ENCODE results near the gene CEP164. TPM values are rescaled to one million over a fixed set of nuclear protein-coding genes. Genes with fewer than 3 reads are reported as not detected.
A peak's percentile ranks its signal among the peaks of the same experiment; 100 is the strongest.

CEP164 gene
- total RNA-seq, 1 donor from 2014 or later, result 36.1 TPM

DNA sequence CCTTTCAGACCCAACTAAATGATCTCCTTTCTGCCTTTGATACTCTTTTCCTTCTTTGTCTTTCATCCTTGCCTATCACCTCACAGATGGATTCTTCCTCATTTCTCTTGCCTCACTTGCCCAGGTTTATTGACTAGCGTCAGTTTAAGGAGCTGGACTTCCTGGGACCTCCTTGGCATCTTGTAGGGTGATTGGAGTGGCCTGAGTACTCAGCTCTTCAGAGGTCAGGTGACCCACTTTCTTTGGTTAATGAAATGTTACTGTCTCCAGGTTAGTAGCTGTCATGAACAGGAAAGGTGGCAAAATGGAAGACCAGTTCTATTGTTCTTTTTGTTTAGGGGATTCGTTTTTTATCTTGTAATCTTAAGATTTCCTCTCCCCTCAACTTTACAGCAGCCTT, 41.1 kb upstream of the CEP164 start:
- peak; percentile 37 for FAIRE-seq
- Mint-ChIP-seq H3K9me3 (ENCODE audit: unreplicated experiment) (no peaks in the 10 kb centered on the region), H3K36me3 (ENCODE audit: low read depth, unreplicated experiment) (peaks cover 43% of the 10 kb centered on the region), H3K27ac (ENCODE audit: unreplicated experiment) (no peak overlapping the region), H3K4me1 (ENCODE audit: low read depth, unreplicated experiment) (peaks cover 10% of the 10 kb centered on the region), H3K27me3 (ENCODE audit: low read depth, unreplicated experiment) (no peaks in the 10 kb centered on the region), H3K4me3 (ENCODE audit: unreplicated experiment) (no peak overlapping the region)
- H3K4me1 ChIP-seq (ENCODE audit: insufficient read depth, low read length), result peaks cover 7% of the 10 kb centered on the region
- no peak for DNase-seq (ENCODE audit: low read depth)
- no peaks in the 10 kb centered on the region for H4K20me1 ChIP-seq (ENCODE audit: insufficient read depth, low read length)
- H3K36me3 ChIP-seq (ENCODE audit: insufficient read depth, low read length), result peaks cover 35% of the 10 kb centered on the region
- no peak overlapping the region for H3K27ac ChIP-seq (ENCODE audit: low read depth, low read length)
- H3K4me3 ChIP-seq (ENCODE audit: insufficient read depth, low read depth, low read length), result no peak overlapping the region
- no peaks in the 10 kb centered on the region for H3K27me3 ChIP-seq (ENCODE audit: insufficient read depth, low read length)
- TF ChIP-seq, protein P1, sequence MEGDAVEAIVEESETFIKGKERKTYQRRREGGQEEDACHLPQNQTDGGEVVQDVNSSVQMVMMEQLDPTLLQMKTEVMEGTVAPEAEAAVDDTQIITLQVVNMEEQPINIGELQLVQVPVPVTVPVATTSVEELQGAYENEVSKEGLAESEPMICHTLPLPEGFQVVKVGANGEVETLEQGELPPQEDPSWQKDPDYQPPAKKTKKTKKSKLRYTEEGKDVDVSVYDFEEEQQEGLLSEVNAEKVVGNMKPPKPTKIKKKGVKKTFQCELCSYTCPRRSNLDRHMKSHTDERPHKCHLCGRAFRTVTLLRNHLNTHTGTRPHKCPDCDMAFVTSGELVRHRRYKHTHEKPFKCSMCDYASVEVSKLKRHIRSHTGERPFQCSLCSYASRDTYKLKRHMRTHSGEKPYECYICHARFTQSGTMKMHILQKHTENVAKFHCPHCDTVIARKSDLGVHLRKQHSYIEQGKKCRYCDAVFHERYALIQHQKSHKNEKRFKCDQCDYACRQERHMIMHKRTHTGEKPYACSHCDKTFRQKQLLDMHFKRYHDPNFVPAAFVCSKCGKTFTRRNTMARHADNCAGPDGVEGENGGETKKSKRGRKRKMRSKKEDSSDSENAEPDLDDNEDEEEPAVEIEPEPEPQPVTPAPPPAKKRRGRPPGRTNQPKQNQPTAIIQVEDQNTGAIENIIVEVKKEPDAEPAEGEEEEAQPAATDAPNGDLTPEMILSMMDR (IDR thresholded peaks at IDR 0.05; ENCODE audit: insufficient read depth, low read depth, low read length), result no peak
- no peak overlapping the region for H2AFZ ChIP-seq (ENCODE audit: low read depth, low read length)
- H3K79me2 ChIP-seq (ENCODE audit: insufficient read depth, low read length), result no peaks in the 10 kb centered on the region
- H3K9me3 ChIP-seq (ENCODE audit: insufficient read depth, low read depth, low read length), result no peaks in the 10 kb centered on the region
- H3K4me2 ChIP-seq (ENCODE audit: low read length), result no peak overlapping the region
- no peak overlapping the region for H3K9ac ChIP-seq (ENCODE audit: low read length)

GRCh38 chr11:117287668-117288067, 40.0 kb upstream of the CEP164 start:
- H3K27me3 ChIP-seq (ENCODE audit: insufficient read depth, low read length), result no peaks in the 10 kb centered on the region
- H3K9me3 Mint-ChIP-seq (ENCODE audit: unreplicated experiment), result no peaks in the 10 kb centered on the region
- H3K9ac ChIP-seq (ENCODE audit: low read length), result no peak overlapping the region
- TF ChIP-seq EZH2 (IDR thresholded peaks at IDR 0.05; ENCODE audit: insufficient read depth, low read length), result no peak
- TF ChIP-seq, protein P1 (IDR thresholded peaks at IDR 0.05; ENCODE audit: insufficient read depth, low read depth, low read length), result no peak
- no peaks in the 10 kb centered on the region for H3K4me1 ChIP-seq (ENCODE audit: insufficient read depth, low read length)
- no peak overlapping the region for H3K27ac ChIP-seq (ENCODE audit: low read depth, low read length)
- no peaks in the 10 kb centered on the region for H4K20me1 ChIP-seq (ENCODE audit: insufficient read depth, low read length)
- no peak overlapping the region for H3K4me3 ChIP-seq (ENCODE audit: insufficient read depth, low read depth, low read length)
- H3K79me2 ChIP-seq (ENCODE audit: insufficient read depth, low read length), result no peaks in the 10 kb centered on the region
- H3K27ac Mint-ChIP-seq (ENCODE audit: unreplicated experiment), result no peak overlapping the region
- H3K36me3 ChIP-seq (ENCODE audit: insufficient read depth, low read length), result peaks cover 34% of the 10 kb centered on the region
- H3K27me3 Mint-ChIP-seq (ENCODE audit: low read depth, unreplicated experiment), result no peaks in the 10 kb centered on the region
- DNase-seq (ENCODE audit: low read depth) (no peak), FAIRE-seq (no peak)
- H3K4me2 ChIP-seq (ENCODE audit: low read length), result no peak overlapping the region
- H3K9me3 ChIP-seq (ENCODE audit: insufficient read depth, low read depth, low read length), result no peaks in the 10 kb centered on the region
- no peak overlapping the region for H2AFZ ChIP-seq (ENCODE audit: low read depth, low read length)
- H3K4me3 Mint-ChIP-seq (ENCODE audit: unreplicated experiment), result no peak overlapping the region
- H3K4me1 Mint-ChIP-seq (ENCODE audit: low read depth, unreplicated experiment), result no peaks in the 10 kb centered on the region
- peaks cover 48% of the 10 kb centered on the region for H3K36me3 Mint-ChIP-seq (ENCODE audit: low read depth, unreplicated experiment)

DNA sequence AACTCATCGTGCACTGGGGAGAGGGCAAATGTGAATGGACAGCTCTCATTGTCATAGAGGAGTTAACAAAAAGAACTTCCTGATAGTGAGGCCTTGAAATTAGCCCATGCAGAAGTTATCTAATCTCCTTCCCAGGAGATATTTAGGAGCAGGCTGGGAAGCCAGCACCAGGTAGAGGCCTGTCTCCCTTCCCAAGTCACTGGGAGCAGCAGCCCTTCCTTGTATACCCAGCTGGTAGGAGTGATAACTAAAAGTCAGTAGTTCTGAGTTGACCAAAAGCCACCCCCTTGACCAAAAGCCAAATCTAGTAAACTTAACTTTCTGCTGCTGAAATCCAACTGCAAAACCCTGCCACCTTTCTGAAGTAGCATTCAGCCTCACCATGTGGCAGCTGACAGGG, 37.9 kb upstream of the CEP164 start:
- H3K9me3 ChIP-seq (ENCODE audit: insufficient read depth, low read depth, low read length), result no peaks in the 10 kb centered on the region
- no peaks in the 10 kb centered on the region for H3K27me3 ChIP-seq (ENCODE audit: insufficient read depth, low read length)
- no peaks in the 10 kb centered on the region for H3K27me3 Mint-ChIP-seq (ENCODE audit: low read depth, unreplicated experiment)
- no peaks in the 10 kb centered on the region for H3K9me3 Mint-ChIP-seq (ENCODE audit: unreplicated experiment)
- DNase-seq (ENCODE audit: low read depth) (no peak), FAIRE-seq (no peak)
- H3K9ac ChIP-seq (ENCODE audit: low read length), result no peak overlapping the region
- no peaks in the 10 kb centered on the region for H3K4me1 ChIP-seq (ENCODE audit: insufficient read depth, low read length)
- no peak overlapping the region for H3K4me2 ChIP-seq (ENCODE audit: low read length)
- H3K27ac ChIP-seq (ENCODE audit: low read depth, low read length), result no peak overlapping the region
- H4K20me1 ChIP-seq (ENCODE audit: insufficient read depth, low read length), result no peaks in the 10 kb centered on the region
- H3K79me2 ChIP-seq (ENCODE audit: insufficient read depth, low read length), result no peaks in the 10 kb centered on the region
- no peak overlapping the region for H3K4me3 ChIP-seq (ENCODE audit: insufficient read depth, low read depth, low read length)
- H3K36me3 Mint-ChIP-seq (ENCODE audit: low read depth, unreplicated experiment), result peaks cover 55% of the 10 kb centered on the region
- H3K27ac Mint-ChIP-seq (ENCODE audit: unreplicated experiment), result no peak overlapping the region
- peaks cover 38% of the 10 kb centered on the region for H3K36me3 ChIP-seq (ENCODE audit: insufficient read depth, low read length)
- TF ChIP-seq, protein P1 (IDR thresholded peaks at IDR 0.05; ENCODE audit: insufficient read depth, low read depth, low read length), result no peak
- no peak for TF ChIP-seq EZH2 (IDR thresholded peaks at IDR 0.05; ENCODE audit: insufficient read depth, low read length)
- H3K4me1 Mint-ChIP-seq (ENCODE audit: low read depth, unreplicated experiment), result no peaks in the 10 kb centered on the region
- no peak overlapping the region for H2AFZ ChIP-seq (ENCODE audit: low read depth, low read length)
- no peak overlapping the region for H3K4me3 Mint-ChIP-seq (ENCODE audit: unreplicated experiment)

Measured in astrocyte (in vitro differentiated cells and primary cell).